Measurements from ENCODE around the gene LBHD1.

DNA sequence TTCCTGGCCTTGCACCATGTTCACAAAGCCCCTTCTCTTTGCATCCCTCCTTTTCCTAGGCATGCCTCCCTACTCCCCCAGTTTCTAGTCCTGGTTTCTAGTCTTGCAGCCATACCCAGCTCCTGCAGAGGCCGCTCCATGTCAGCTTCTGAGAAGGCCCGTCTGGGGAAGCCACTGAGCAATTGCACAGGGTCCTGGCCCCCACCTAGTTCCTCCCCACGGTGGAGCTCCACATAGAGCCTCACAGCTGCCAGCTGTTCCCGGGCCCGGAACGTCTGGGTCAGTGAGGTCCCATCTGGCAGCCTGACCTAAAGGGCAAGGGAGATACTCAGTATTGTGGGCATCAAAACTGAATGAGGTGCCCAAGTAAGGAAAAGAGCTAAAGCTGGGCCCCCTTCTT, 4.6 kb upstream of the LBHD1 start:
- TF ChIP-seq POLR2AphosphoS5 (IDR thresholded peaks at IDR 0.05) (no peak), POLR2A (IDR thresholded peaks at IDR 0.05) (no peak)
- TF ChIP-seq, protein P1, sequence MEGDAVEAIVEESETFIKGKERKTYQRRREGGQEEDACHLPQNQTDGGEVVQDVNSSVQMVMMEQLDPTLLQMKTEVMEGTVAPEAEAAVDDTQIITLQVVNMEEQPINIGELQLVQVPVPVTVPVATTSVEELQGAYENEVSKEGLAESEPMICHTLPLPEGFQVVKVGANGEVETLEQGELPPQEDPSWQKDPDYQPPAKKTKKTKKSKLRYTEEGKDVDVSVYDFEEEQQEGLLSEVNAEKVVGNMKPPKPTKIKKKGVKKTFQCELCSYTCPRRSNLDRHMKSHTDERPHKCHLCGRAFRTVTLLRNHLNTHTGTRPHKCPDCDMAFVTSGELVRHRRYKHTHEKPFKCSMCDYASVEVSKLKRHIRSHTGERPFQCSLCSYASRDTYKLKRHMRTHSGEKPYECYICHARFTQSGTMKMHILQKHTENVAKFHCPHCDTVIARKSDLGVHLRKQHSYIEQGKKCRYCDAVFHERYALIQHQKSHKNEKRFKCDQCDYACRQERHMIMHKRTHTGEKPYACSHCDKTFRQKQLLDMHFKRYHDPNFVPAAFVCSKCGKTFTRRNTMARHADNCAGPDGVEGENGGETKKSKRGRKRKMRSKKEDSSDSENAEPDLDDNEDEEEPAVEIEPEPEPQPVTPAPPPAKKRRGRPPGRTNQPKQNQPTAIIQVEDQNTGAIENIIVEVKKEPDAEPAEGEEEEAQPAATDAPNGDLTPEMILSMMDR (IDR thresholded peaks at IDR 0.05) = no peak

Measured in sigmoid colon (tissue), 4 donors.